ENCODE measurements around the gene SLC35F2.
"Not testable (repeated sequence)": the region's sequence is repeated elsewhere in the genome, so short reads cannot be mapped to it uniquely, and the experiment has no call there.

Gene SLC35F2

DNA sequence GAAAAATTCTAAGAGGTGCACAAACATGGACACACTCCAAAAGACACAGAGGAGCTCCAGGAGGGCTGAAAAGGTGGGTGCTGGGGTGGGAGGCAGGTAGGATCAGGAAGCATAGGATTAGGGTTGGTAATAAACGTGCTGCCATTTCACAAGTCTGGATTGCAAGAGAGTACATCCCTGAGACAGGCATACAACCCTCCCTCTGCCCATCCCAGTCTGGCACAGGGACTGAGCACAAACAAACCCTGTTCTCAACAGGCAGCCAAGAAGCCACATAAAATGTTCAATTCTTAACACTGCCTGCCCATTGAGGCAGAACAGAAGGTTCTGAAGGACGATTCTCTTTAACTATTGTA, 18.5 kb downstream of the SLC35F2 start:
- no peak for DNase-seq

DNA sequence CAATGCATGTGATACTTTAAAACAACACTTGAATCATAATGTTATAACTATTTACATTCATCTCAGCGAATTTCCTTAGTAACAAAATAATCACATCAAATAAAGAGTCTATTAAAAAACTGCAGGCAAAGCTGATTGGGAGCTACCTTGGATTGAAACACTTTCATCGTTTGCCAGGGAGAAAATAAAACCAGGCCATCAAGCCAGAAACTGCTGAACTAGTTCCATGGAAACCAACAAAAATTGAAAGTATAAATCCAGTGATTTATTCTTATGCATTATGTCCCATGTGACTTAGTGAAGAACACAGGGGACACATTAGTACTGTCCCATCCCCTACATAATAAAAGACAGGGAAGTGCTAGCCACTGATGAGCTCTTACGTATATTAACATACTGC, 21.7 kb downstream of the SLC35F2 start:
- no peak for DNase-seq

- no peak for DNase-seq
These were observed 23.6 kb downstream of the SLC35F2 start for GRCh38 chr11:107834995-107835394.

- DNase-seq, result not testable (repeated sequence)
These were observed 24.7 kb downstream of the SLC35F2 start for GRCh38 chr11:107833926-107834325.

DNA sequence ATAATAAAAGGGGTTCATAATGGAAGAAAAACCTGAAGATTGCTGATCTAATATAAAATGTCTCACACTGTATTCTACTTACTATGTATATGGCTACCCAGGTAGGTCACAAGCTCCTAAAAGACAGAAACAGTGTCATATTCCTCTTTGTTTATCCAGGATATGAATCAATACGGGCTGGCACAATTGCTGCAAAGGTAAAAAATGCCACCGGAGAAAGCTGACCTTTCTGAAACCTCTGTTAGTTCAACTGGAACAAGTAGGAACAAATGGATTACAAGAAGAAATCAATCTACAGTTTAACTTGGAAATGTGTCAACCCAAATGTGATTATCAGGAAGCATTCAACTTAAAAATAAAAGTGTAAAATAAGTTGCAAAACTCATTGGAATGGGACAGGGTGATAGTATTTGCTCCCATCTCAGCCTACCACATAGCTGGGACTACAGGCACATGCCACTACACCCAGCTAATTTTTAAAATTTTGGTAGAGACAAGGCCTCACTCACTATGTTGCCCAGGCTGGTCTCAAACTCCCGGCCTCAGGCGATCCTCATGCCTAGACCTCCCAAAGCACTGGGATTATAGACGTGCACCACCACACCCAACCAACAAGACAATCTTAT, 27.6 kb downstream of the SLC35F2 start:
- DNase-seq, result no peak

DNA sequence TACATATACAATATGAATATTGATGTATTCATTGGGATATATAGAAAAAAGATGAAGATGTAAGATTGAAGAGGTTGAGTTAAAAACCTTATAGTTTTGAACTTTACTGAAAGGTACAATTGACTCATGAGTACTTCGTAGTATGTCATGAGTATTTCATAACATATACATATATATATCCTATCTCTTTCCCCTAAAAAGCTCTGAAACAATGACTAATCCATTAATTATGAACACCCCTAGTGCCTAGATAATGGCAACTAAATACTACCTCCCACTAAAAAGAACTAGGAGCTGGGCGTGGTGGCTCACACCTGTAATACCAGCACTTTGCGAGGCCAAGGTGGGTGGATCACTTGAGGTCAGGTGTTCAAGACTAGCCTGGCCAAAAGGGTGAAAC, 31.5 kb downstream of the SLC35F2 start:
- DNase-seq, result no peak

- no peak for DNase-seq
These were observed 32.7 kb downstream of the SLC35F2 start for GRCh38 chr11:107825875-107826274.

DNA sequence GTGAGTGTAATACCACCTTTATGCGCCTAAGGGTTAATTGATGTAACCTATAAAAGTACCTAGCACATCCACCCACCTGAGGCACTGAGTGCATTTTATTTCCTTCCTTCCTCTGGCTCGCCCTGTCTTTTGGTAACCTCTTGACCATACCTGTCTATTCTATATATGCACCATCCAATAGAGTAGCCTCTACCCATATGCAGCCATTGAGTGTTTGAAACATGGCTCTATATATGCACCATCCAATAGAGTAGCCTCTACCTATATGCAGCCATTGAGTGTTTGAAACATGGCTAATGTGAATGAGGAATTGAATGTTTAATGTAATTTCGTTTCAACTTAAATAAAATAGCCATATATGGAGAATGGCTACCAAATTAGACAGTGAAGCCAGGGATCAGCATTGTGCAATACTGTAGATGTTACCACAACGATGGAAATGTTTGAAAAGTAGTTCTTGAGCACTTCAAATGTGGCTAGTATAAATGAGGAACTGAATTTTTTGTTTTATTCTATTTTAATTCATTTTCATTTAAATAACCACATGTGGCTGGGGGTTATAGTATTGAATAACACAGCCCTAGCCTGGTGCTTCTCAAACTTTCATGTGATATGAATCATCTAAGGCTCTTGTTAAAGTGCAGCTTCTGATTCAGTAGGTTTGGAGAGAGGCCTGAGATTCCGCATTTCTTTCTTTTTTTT, 33.8 kb downstream of the SLC35F2 start:
- DNase-seq, result no peak

- DNase-seq, result no peak
These were observed 37.2 kb downstream of the SLC35F2 start for GRCh38 chr11:107821199-107821927.

GRCh38 chr11:107819361-107820014, 39.1 kb downstream of the SLC35F2 start:
- DNase-seq, result no peak

GRCh38 chr11:107818491-107818890, 40.1 kb downstream of the SLC35F2 start:
- no peak for DNase-seq

GRCh38 chr11:107816028-107816427, 42.6 kb downstream of the SLC35F2 start:
- DNase-seq, result no peak

- DNase-seq, result no peak
These were observed 47.7 kb downstream of the SLC35F2 start for GRCh38 chr11:107810875-107811274.

DNA sequence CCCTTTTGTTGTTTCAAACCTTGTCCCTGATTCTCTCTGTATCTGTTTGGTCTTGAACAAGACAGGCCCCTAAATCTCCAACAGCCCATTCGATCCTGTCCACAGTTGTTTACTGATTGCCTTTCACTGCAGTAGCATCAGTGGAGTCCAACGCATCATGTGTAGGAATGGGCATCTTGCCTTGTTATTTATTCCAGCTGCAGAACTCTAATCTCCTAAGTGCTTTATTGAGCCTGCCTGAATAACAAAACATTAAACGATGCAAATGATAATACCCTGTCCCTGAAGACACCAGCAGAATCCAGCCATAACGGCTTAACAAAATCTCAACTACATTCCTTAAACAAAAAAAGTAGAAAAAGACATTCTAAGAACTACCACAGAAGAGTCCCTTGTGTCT, 50.1 kb downstream of the SLC35F2 start:
- no peak for DNase-seq

DNA sequence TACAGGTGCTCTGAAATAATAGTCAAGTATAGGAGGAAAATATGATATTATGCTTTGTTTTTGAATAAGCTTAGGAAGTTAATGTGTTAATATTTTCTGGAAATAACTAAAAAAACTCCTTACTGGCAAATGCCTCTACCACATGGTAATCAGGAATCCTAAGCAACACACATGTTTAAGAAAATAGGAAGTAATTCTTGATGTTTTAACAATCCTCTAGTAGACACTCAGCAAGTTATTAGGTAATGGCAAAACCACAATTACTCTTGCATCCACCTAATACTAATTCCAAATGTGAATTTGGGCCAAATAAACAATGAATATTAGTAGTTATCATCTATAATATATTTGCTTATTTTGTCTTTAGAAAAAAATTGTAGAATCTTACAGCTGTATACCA, 53.6 kb downstream of the SLC35F2 start:
- DNase-seq, result no peak

- DNase-seq, result no peak
These were observed 54.4 kb downstream of the SLC35F2 start for GRCh38 chr11:107804211-107804610.

DNA sequence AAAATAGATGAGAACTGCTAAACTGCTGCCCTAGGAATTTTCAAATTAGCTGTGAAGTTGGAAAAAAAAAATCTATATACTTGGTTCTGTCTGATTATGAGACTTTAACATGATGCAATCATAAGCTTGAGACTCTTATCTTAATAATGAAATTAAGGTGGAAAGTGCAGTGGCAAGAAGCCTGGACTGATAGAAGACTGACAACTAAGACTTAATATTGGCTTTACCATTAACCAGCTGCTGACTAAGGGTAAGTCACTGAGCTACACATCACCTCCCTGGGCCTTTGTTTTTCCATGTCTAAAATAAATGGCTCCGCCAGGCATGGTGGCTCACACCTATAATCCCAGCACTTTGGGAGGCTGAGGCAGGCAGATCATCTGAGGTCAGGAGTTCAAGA, 56.9 kb downstream of the SLC35F2 start:
- DNase-seq, result no peak

- DNase-seq, result peak; percentile 4 to 57
These were observed 59.2 kb downstream of the SLC35F2 start for GRCh38 chr11:107799218-107799859.

GRCh38 chr11:107792049-107792443, 66.5 kb downstream of the SLC35F2 start:
- DNase-seq, result no peak

DNA sequence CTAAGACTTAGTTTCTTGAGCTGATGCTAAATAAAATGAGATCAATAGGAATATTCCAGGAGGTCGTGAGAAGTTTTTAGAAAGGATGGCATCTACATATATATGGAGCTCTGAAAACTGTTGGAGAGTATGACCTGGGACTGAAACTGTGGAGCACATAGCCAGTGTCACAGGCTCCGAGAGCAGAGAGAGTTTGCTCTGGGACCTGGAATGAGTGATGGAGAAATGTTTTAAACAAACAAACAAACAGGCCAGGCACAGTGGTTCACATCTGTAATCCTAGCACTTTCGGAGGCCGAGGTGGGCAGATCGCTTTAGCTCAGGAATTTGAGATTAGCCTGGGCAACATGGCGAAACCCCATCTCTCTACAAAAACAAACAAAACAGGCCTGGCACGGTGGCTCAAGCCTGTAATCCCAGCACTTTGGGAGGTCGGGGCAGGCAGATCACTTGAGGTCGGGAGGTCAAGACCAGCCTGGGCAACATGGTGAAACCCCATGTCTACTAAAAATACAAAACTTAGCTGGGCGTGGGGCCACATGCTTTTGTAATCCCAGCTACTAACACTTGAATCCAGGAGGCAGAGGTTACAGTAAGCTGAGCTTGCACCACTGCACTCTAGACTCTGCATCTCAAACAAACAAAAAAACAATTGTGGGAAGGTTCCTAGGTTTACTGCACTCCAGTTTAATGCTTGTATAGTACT, 67.1 kb downstream of the SLC35F2 start:
- DNase-seq, result no peak

DNA sequence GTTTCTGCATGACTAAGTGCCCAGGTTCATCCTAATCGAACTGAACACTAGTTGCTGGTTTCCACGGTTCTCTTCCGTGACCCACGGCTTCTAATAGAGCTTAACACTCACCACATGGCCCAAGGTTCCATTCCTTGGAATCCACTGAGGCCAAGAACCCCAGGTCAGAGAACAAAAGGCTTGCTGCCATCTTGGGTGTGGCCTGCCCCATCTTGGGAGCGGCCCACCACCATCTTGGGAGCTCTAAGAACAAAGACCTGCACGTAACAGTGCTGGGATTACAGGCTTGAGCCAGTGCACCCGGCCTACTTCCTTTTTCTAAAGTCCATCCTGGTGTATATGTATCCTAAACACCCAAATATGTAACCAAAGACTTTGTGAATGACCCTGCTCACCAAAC, 68.8 kb downstream of the SLC35F2 start:
- DNase-seq, result no peak

- no peak for DNase-seq
These were observed 70.9 kb downstream of the SLC35F2 start for GRCh38 chr11:107787733-107788132.

GRCh38 chr11:107785401-107785800, 73.2 kb downstream of the SLC35F2 start:
- no peak for DNase-seq
